ENCODE data around the gene TRAPPC5. TPM values are rescaled to one million over a fixed set of nuclear protein-coding genes. Genes with fewer than 3 reads are reported as not detected.
"Not testable (repeated sequence)": the region's sequence is repeated elsewhere in the genome, so short reads cannot be mapped to it uniquely, and the experiment has no call there.

The TRAPPC5 gene
- total RNA-seq, 4 donors from 2014 or later: 63.0 to 144 (median 103) TPM

DNA sequence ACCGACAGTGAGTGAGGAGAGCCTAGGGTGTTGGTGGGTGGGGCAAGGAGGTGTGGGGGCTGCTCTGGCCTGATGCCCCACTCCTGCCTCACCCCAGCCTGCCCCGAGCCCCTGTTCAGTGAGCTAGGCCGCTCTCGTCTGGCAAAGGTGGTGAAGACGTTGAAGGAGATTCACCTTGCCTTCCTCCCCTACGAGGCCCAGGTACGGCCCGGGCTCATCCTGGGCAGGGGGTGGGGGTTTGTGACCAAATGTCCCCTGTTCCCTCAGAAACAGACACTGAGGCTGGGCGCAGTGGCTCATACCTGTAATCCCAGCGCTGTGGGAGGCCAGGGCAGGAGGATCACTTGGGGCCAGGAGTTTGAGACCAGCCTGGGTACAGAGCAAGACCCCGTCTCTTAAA lies 39.8 kb upstream of the TRAPPC5 start:
- Histone ChIP-seq H3K27ac (no peak overlapping the region), H3K27me3 (peaks cover 18% of the 10 kb centered on the region), H3K4me3 (no peak overlapping the region), H3K9me3 (no peaks in the 10 kb centered on the region), H3K4me1 (peaks cover 20% of the 10 kb centered on the region), H3K36me3 (peaks cover 8% of the 10 kb centered on the region)
- no peak for DNase-seq (ENCODE audit: low spot score in 2 of 2)
- WGBS: 87% methylated on average over 11 of the region's 11 CpGs
- TF ChIP-seq POLR2A (IDR thresholded peaks at IDR 0.05) (no peak), POLR2AphosphoS5 (IDR thresholded peaks at IDR 0.05) (no peak), EP300 (IDR thresholded peaks at IDR 0.05) (no peak)
- TF ChIP-seq, protein P1, sequence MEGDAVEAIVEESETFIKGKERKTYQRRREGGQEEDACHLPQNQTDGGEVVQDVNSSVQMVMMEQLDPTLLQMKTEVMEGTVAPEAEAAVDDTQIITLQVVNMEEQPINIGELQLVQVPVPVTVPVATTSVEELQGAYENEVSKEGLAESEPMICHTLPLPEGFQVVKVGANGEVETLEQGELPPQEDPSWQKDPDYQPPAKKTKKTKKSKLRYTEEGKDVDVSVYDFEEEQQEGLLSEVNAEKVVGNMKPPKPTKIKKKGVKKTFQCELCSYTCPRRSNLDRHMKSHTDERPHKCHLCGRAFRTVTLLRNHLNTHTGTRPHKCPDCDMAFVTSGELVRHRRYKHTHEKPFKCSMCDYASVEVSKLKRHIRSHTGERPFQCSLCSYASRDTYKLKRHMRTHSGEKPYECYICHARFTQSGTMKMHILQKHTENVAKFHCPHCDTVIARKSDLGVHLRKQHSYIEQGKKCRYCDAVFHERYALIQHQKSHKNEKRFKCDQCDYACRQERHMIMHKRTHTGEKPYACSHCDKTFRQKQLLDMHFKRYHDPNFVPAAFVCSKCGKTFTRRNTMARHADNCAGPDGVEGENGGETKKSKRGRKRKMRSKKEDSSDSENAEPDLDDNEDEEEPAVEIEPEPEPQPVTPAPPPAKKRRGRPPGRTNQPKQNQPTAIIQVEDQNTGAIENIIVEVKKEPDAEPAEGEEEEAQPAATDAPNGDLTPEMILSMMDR (IDR thresholded peaks at IDR 0.05): no peak

DNA sequence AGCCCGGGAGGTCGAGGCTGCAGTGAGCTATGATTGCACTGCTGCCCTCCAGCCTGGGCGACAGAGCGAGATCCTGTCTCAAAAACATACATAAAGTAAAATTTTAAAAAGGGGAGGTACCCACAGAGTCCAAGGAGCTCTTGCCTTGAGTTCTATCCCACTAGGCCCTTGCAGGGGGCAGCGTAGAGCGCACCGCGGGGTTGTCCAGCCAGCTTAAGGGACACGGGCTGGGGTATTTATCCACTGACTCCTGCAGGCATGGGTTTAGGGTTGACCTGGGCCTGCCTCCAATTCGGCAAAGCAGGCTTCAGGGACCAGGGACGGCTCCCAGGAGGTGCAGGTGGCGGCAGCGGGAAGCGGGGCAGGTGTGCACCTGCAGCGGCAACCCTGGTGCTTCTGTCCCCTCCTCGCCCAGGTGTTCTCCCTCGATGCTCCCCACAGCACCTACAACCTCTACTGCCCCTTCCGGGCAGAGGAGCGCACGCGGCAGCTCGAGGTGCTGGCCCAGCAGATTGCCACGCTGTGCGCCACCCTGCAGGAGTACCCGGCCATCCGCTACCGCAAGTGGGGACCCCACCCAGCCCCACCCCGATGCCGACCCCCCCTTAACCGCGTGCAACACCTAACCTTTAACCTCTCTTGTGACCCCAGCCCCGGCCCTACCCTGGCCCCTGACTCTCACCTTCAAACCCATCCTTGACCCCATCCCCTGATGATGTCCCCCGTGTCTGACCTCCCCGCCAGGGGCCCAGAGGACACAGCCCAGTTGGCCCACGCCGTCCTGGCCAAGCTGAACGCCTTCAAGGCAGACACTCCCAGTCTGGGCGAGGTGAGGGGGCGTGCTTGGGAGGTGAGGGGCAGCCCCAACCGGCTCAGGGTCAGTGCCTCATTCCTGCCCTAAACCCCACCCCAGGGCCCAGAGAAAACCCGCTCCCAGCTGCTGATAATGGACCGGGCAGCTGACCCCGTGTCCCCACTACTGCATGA lies 39.0 kb upstream of the TRAPPC5 start:
- H3K9me3 ChIP-seq: no peaks in the 10 kb centered on the region
- no peak overlapping the region for H3K4me3 ChIP-seq
- no peak for DNase-seq (ENCODE audit: low spot score in 2 of 2)
- TF ChIP-seq POLR2AphosphoS5 (IDR thresholded peaks at IDR 0.05) (no peak), EP300 (IDR thresholded peaks at IDR 0.05) (no peak), POLR2A (IDR thresholded peaks at IDR 0.05) (no peak)
- TF ChIP-seq, protein P1 (IDR thresholded peaks at IDR 0.05): no peak
- WGBS: 81% methylated on average over 35 of the region's 43 CpGs
- H3K27me3 ChIP-seq: peaks cover 15% of the 10 kb centered on the region
- H3K4me1 ChIP-seq: peaks cover 13% of the 10 kb centered on the region
- peaks cover 10% of the 10 kb centered on the region for H3K36me3 ChIP-seq
- H3K27ac ChIP-seq: no peak overlapping the region

DNA sequence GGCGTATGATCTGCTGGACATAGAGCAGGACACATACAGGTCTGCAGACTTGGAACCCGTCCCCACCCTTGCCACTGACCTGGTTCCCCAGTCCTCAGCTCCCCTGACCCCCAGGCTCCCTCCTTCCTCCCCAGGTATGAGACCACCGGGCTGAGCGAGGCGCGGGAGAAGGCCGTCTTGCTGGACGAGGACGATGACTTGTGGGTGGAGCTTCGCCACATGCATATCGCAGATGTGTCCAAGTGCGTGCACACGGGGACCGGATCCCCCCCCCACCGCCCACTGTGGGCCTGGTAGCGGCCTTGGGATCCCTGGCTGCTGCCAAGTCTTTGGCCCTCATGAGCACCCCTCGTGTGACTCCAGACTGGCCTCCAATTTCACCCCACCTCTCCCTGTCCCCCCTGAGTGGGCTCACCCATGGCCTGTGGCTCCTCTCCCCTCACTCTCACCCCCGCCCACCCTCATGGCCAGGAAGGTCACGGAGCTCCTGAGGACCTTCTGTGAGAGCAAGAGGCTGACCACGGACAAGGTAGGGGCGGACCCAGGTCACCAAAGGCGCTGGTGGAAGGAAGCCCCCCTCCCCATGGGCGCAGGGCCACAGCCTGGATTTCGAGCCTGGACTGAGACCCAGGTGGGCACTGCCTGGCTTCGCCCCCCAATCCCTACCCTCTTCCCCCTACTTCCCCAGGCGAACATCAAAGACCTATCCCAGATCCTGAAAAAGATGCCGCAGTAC lies 38.2 kb upstream of the TRAPPC5 start:
- no peak for DNase-seq (ENCODE audit: low spot score in 2 of 2)
- TF ChIP-seq POLR2A (IDR thresholded peaks at IDR 0.05): no peak
- TF ChIP-seq, protein P1 (IDR thresholded peaks at IDR 0.05): no peak
- Histone ChIP-seq H3K27me3 (peaks cover 9% of the 10 kb centered on the region), H3K36me3 (peaks cover 19% of the 10 kb centered on the region), H3K4me1 (peaks cover 6% of the 10 kb centered on the region), H3K27ac (no peak overlapping the region), H3K4me3 (no peak overlapping the region), H3K9me3 (no peaks in the 10 kb centered on the region)
- WGBS: 82% methylated on average over 10 of the region's 27 CpGs

DNA sequence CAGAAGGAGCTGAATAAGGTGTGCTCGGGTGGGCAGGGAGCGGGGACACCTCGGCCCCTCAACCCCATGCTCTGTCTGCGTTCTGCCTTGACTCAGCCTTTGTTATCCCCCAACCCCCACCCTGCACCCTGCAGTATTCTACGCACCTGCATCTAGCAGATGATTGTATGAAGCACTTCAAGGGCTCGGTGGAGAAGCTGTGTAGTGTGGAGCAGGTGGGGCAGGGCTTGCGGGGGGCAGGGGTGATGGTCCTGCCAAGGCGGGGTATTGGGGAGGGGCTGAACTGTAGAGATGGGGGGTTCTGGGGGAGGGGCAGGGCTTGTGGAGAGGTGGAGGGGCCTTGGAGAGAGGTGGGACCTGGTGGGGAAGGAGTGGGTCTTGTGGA lies 37.6 kb upstream of the TRAPPC5 start:
- no peak for DNase-seq (ENCODE audit: low spot score in 2 of 2)
- Histone ChIP-seq H3K36me3 (peaks cover 22% of the 10 kb centered on the region), H3K4me1 (peaks cover under 1% of the 10 kb centered on the region), H3K27ac (no peak overlapping the region), H3K27me3 (peaks cover 3% of the 10 kb centered on the region), H3K4me3 (no peak overlapping the region), H3K9me3 (no peaks in the 10 kb centered on the region)
- WGBS: 93% methylated on average over 8 of the region's 8 CpGs
- TF ChIP-seq EP300 (IDR thresholded peaks at IDR 0.05) (no peak), POLR2A (IDR thresholded peaks at IDR 0.05) (no peak), POLR2AphosphoS5 (IDR thresholded peaks at IDR 0.05) (no peak)
- TF ChIP-seq, protein P1 (IDR thresholded peaks at IDR 0.05): no peak

DNA sequence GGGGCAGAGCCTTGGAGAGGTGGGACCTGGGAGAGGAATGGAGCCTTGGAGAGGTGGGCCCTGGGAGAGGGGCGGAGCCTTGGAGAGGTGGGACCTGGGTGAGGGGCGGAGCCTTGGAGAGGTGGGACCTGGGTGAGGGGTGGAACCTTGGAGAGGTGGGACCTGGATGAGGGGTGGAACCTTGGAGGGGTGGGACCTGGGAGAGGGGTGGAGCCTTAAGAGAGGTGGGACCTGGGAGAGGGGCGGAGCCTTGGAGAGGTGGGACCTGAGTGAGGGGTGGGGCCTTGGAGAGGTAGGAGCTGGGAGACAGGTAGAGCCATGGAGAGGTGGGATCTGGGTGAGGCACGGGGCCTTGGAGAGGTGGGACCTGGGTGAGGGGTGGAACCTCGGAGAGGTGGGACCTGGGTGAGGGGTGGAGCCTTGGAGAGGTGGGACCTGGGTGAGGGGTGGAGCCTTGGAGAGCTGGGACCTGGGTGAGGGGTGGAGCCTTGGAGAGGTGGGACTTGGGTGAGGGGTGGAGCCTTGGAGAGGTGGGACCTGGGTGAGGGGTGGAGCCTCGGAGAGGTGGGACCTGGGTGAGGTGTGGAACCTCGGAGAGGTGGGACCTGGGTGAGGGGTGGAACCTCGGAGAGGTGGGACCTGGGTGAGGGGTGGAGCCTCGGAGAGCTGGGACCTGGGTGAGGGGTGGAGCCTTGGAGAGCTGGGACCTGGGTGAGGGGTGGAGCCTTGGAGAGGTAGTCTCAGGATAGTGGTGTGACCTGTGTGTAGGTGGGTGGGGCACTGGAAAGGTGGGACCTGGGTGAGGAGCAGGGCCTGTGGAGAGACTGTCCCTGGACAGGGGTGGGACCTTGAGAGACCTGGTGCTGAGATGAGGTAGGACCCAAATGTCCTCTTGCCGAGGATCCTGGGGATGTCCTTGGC lies 36.7 kb upstream of the TRAPPC5 start:
- not testable (repeated sequence) for H3K27me3 ChIP-seq; H3K27ac ChIP-seq; H3K4me1 ChIP-seq; H3K9me3 ChIP-seq; DNase-seq (ENCODE audit: low spot score in 2 of 2); H3K4me3 ChIP-seq
- 88% methylated on average over 10 of the region's 10 CpGs for WGBS
- peaks cover 22% of the 10 kb centered on the region for H3K36me3 ChIP-seq

All from suprapubic skin (tissue), 4 donors.